GM18867 (cell line): ENCODE results near the gene CRISP3.
"Not testable (repeated sequence)": the region's sequence is repeated elsewhere in the genome, so short reads cannot be mapped to it uniquely, and the experiment has no call there.

Source experiments
- ATAC-seq: cut with Tn5 transposase; IDR thresholded peaks from one replicate; pipeline ENCODE4 v1.9.1; 2021; ENCODE audit warnings: mild to moderate bottlenecking, moderate library complexity; ENCODE audit not compliant: unreplicated experiment

CRISP3 gene

GRCh38 chr6:49744259-49744658 is at the start of gene CRISP3:
Gene CRISP3 (minus strand): TSS chr6:49744388. CDS start chr6:49744367, 21 bp downstream.
- peak; percentile 60 for ATAC-seq

GRCh38 chr6:49790341-49790740 is 46.2 kb upstream of the CRISP3 start:
- no peak for ATAC-seq

- peak; percentile 61 for ATAC-seq
These were observed 43.0 kb upstream of the CRISP3 start, which contains the start of gene PGK2 for GRCh38 chr6:49787176-49787575. Gene PGK2 (minus strand): TSS chr6:49787285. CDS start chr6:49787187, 98 bp downstream.

- no peak for ATAC-seq
These were observed 40.1 kb upstream of the CRISP3 start for GRCh38 chr6:49784272-49784671.

- no peak for ATAC-seq
These were observed 38.5 kb upstream of the CRISP3 start for GRCh38 chr6:49782725-49783124.

- ATAC-seq = no peak
These were observed 38.1 kb upstream of the CRISP3 start for GRCh38 chr6:49782293-49782692.

GRCh38 chr6:49776444-49776843 is 32.3 kb upstream of the CRISP3 start:
- ATAC-seq = no peak

- ATAC-seq = no peak
These were observed 30.9 kb upstream of the CRISP3 start for GRCh38 chr6:49775043-49775442.

GRCh38 chr6:49772285-49772684 is 28.1 kb upstream of the CRISP3 start:
- no peak for ATAC-seq

GRCh38 chr6:49766762-49767161 is 22.6 kb upstream of the CRISP3 start:
- ATAC-seq = no peak

- ATAC-seq = no peak
These were observed 20.5 kb upstream of the CRISP3 start for GRCh38 chr6:49764571-49765236.

- ATAC-seq = no peak
These were observed 759 bp downstream of the CRISP3 start for GRCh38 chr6:49743429-49743828.

- no peak for ATAC-seq
These were observed 4.8 kb downstream of the CRISP3 start for GRCh38 chr6:49739423-49739822.

GRCh38 chr6:49736017-49736508 is 8.1 kb downstream of the CRISP3 start:
- ATAC-seq = no peak

- no peak for ATAC-seq
These were observed 10.5 kb downstream of the CRISP3 start for GRCh38 chr6:49733680-49734079.

GRCh38 chr6:49732781-49733180 is 11.4 kb downstream of the CRISP3 start:
- ATAC-seq = no peak

- ATAC-seq = no peak
These were observed 13.9 kb downstream of the CRISP3 start for GRCh38 chr6:49730251-49730650.

GRCh38 chr6:49723917-49724316 is 20.3 kb downstream of the CRISP3 start:
- ATAC-seq = not testable (repeated sequence)

GRCh38 chr6:49721297-49721696 is 22.9 kb downstream of the CRISP3 start:
- ATAC-seq = no peak

- no peak for ATAC-seq
These were observed 23.8 kb downstream of the CRISP3 start for GRCh38 chr6:49720372-49720771.

GRCh38 chr6:49713346-49713745 is 30.8 kb downstream of the CRISP3 start, which contains the start of gene CRISP2:
Gene CRISP2 (minus strand): TSS chr6:49713543. CDS start chr6:49709196, 4,347 bp downstream.
- ATAC-seq = no peak

- ATAC-seq = no peak
These were observed 45.7 kb downstream of the CRISP3 start for GRCh38 chr6:49698478-49698877.

GRCh38 chr6:49693512-49693911 is 50.7 kb downstream of the CRISP3 start:
- no peak for ATAC-seq
